ENCODE data around the gene ZSCAN21.

The ZSCAN21 gene

DNA sequence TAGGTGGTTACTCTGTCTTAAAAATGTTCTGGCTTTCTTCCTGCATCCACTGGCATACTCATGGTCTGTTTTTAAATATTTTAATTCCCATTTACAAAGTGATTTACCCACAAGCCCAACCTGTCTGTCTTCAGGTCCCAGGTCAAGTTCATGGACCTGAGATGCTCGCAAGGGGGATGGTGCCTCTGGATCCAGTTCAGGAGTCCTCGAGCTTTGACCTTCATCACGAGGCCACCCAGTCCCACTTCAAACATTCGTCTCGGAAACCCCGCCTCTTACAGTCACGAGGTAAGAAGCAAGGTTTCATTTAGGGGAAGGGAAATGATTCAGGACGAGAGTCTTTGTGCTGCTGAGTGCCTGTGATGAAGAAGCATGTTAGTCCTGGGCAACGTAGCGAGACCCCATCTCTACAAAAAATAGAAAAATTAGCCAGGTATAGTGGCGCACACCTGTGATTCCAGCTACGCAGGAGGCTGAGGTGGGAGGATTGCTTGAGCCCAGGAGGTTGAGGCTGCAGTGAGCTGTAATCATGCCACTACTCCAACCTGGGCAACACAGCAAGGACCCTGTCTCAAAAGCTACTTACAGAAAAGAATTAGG is 25.5 kb upstream of the ZSCAN21 start:
- H3K36me3 ChIP-seq (ENCODE audit: control insufficient read depth, insufficient read depth, low read length) = peaks cover 42% of the 10 kb centered on the region
- H3K9me3 ChIP-seq (ENCODE audit: control insufficient read depth, low read length) = no peaks in the 10 kb centered on the region
- no peak overlapping the region for H3K27ac ChIP-seq (ENCODE audit: insufficient read depth, low read length, poor library complexity, severe bottlenecking)
- H3K27me3 ChIP-seq (replicated peaks; ENCODE audit: control insufficient read depth, insufficient read depth, low read length, poor library complexity, severe bottlenecking) = no peaks in the 10 kb centered on the region
- no peak overlapping the region for H3K4me3 ChIP-seq (ENCODE audit: insufficient read depth, low read depth, low read length, poor library complexity, severe bottlenecking)
- no peak for DNase-seq
- no peaks in the 10 kb centered on the region for H3K4me1 ChIP-seq (ENCODE audit: control insufficient read depth, insufficient read depth, low read length, poor library complexity, severe bottlenecking)

- Histone ChIP-seq H3K27ac (ENCODE audit: insufficient read depth, low read length, poor library complexity, severe bottlenecking) (no peak overlapping the region), H3K4me1 (ENCODE audit: control insufficient read depth, insufficient read depth, low read length, poor library complexity, severe bottlenecking) (no peaks in the 10 kb centered on the region), H3K9me3 (ENCODE audit: control insufficient read depth, low read length) (no peaks in the 10 kb centered on the region), H3K36me3 (ENCODE audit: control insufficient read depth, insufficient read depth, low read length) (peaks cover 53% of the 10 kb centered on the region), H3K4me3 (ENCODE audit: insufficient read depth, low read depth, low read length, poor library complexity, severe bottlenecking) (no peak overlapping the region), H3K27me3 (replicated peaks; ENCODE audit: control insufficient read depth, insufficient read depth, low read length, poor library complexity, severe bottlenecking) (no peaks in the 10 kb centered on the region)
- no peak for DNase-seq
These were observed 22.4 kb upstream of the ZSCAN21 start for GRCh38 chr7:100027197-100027596.

- Histone ChIP-seq H3K36me3 (ENCODE audit: control insufficient read depth, insufficient read depth, low read length) (peaks cover 43% of the 10 kb centered on the region), H3K27me3 (replicated peaks; ENCODE audit: control insufficient read depth, insufficient read depth, low read length, poor library complexity, severe bottlenecking) (no peaks in the 10 kb centered on the region), H3K9me3 (ENCODE audit: control insufficient read depth, low read length) (no peaks in the 10 kb centered on the region), H3K4me3 (ENCODE audit: insufficient read depth, low read depth, low read length, poor library complexity, severe bottlenecking) (no peak overlapping the region), H3K4me1 (ENCODE audit: control insufficient read depth, insufficient read depth, low read length, poor library complexity, severe bottlenecking) (no peaks in the 10 kb centered on the region), H3K27ac (ENCODE audit: insufficient read depth, low read length, poor library complexity, severe bottlenecking) (no peak overlapping the region)
- DNase-seq = no peak
These were observed 20.0 kb upstream of the ZSCAN21 start for GRCh38 chr7:100029596-100029995.

GRCh38 chr7:100033526-100033925 is 16.0 kb upstream of the ZSCAN21 start:
- Histone ChIP-seq H3K4me1 (ENCODE audit: control insufficient read depth, insufficient read depth, low read length, poor library complexity, severe bottlenecking) (no peaks in the 10 kb centered on the region), H3K36me3 (ENCODE audit: control insufficient read depth, insufficient read depth, low read length) (peaks cover 36% of the 10 kb centered on the region), H3K27me3 (replicated peaks; ENCODE audit: control insufficient read depth, insufficient read depth, low read length, poor library complexity, severe bottlenecking) (no peaks in the 10 kb centered on the region), H3K9me3 (ENCODE audit: control insufficient read depth, low read length) (no peaks in the 10 kb centered on the region), H3K4me3 (ENCODE audit: insufficient read depth, low read depth, low read length, poor library complexity, severe bottlenecking) (no peak overlapping the region), H3K27ac (ENCODE audit: insufficient read depth, low read length, poor library complexity, severe bottlenecking) (no peak overlapping the region)
- no peak for DNase-seq

DNA sequence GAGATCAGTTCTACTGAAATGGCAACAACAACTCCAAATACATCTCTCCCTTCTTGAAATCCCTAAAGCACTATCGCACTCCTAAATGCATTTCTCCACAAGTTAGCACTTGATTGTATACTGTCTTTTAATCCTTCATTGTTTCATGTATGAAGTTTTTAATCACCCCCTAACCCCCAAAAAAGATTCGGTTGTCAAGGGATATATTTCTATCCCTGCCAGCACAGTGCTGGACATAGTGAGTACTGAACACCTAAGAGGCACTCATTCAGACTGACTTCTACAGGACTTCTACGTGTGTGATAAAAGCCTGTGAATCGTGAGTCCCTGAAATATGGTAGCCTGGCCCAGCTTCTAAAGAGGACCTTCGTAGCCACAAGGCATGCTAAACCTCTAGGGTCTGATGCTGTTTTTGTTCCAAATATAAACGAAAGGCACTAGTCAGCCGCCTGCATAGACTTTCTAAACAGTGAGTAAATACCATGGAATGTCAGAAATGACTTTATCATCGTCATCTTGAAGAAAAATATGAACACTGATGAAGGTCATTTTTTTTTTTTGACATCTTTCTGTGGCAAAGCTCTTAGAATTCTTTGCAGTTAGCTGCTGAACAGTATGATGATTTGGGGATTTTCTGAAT is 14.6 kb upstream of the ZSCAN21 start:
- no peaks in the 10 kb centered on the region for H3K9me3 ChIP-seq (ENCODE audit: control insufficient read depth, low read length)
- no peaks in the 10 kb centered on the region for H3K27me3 ChIP-seq (replicated peaks; ENCODE audit: control insufficient read depth, insufficient read depth, low read length, poor library complexity, severe bottlenecking)
- H3K36me3 ChIP-seq (ENCODE audit: control insufficient read depth, insufficient read depth, low read length) = peaks cover 27% of the 10 kb centered on the region
- H3K4me3 ChIP-seq (ENCODE audit: insufficient read depth, low read depth, low read length, poor library complexity, severe bottlenecking) = no peak overlapping the region
- H3K4me1 ChIP-seq (ENCODE audit: control insufficient read depth, insufficient read depth, low read length, poor library complexity, severe bottlenecking) = no peaks in the 10 kb centered on the region
- DNase-seq = no peak
- no peak overlapping the region for H3K27ac ChIP-seq (ENCODE audit: insufficient read depth, low read length, poor library complexity, severe bottlenecking)

GRCh38 chr7:100035876-100036275 is 13.7 kb upstream of the ZSCAN21 start:
- DNase-seq = no peak
- no peak overlapping the region for H3K27ac ChIP-seq (ENCODE audit: insufficient read depth, low read length, poor library complexity, severe bottlenecking)
- no peak overlapping the region for H3K4me3 ChIP-seq (ENCODE audit: insufficient read depth, low read depth, low read length, poor library complexity, severe bottlenecking)
- H3K4me1 ChIP-seq (ENCODE audit: control insufficient read depth, insufficient read depth, low read length, poor library complexity, severe bottlenecking) = no peaks in the 10 kb centered on the region
- H3K36me3 ChIP-seq (ENCODE audit: control insufficient read depth, insufficient read depth, low read length) = peaks cover 19% of the 10 kb centered on the region
- no peaks in the 10 kb centered on the region for H3K27me3 ChIP-seq (replicated peaks; ENCODE audit: control insufficient read depth, insufficient read depth, low read length, poor library complexity, severe bottlenecking)
- H3K9me3 ChIP-seq (ENCODE audit: control insufficient read depth, low read length) = no peaks in the 10 kb centered on the region

DNA sequence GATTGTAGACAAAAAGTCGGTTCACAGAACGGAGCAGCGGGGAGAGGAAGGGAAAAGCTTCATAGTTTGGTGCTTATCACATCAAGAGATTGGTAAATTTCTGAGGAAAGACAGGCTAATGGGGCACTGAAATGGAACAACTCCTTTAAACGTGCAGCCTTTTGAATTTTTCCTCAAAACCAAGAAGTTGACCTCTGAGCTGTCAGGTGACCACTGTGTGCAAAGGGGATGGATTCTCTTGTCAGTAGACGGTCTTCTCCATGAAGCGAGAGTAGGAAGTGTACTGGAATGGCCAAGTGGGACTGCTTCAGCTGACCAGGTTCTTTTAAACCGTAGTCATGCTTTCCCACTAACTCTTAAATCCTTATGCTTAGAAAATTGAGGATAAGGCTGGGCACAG is 11.2 kb upstream of the ZSCAN21 start:
- H3K4me3 ChIP-seq (ENCODE audit: insufficient read depth, low read depth, low read length, poor library complexity, severe bottlenecking) = no peak overlapping the region
- no peaks in the 10 kb centered on the region for H3K27me3 ChIP-seq (replicated peaks; ENCODE audit: control insufficient read depth, insufficient read depth, low read length, poor library complexity, severe bottlenecking)
- H3K27ac ChIP-seq (ENCODE audit: insufficient read depth, low read length, poor library complexity, severe bottlenecking) = no peak overlapping the region
- no peaks in the 10 kb centered on the region for H3K9me3 ChIP-seq (ENCODE audit: control insufficient read depth, low read length)
- H3K4me1 ChIP-seq (ENCODE audit: control insufficient read depth, insufficient read depth, low read length, poor library complexity, severe bottlenecking) = no peaks in the 10 kb centered on the region
- no peak for DNase-seq
- H3K36me3 ChIP-seq (ENCODE audit: control insufficient read depth, insufficient read depth, low read length) = peaks cover 14% of the 10 kb centered on the region

DNA sequence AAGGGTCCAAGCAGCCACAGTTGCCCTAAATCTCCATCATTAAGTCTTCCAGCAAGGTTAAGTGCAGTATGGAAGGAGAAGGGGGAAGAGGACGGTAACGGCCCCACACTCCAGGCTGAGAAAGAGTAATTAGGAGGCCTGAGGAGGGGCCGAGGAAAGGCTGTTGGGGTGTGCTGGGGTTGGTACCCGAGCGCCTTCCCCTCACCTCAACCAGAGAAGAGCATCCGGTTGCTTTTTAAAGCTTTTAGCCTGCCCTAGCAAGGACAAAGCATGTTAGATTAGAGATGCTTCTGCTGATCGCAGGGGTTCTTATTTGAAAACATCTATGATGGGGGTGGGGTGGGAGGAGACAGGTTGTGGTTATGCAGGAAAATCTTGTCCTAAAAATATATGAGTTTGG is 9.0 kb upstream of the ZSCAN21 start:
- Histone ChIP-seq H3K4me1 (ENCODE audit: control insufficient read depth, insufficient read depth, low read length, poor library complexity, severe bottlenecking) (no peaks in the 10 kb centered on the region), H3K4me3 (ENCODE audit: insufficient read depth, low read depth, low read length, poor library complexity, severe bottlenecking) (no peak overlapping the region), H3K9me3 (ENCODE audit: control insufficient read depth, low read length) (no peaks in the 10 kb centered on the region), H3K27me3 (replicated peaks; ENCODE audit: control insufficient read depth, insufficient read depth, low read length, poor library complexity, severe bottlenecking) (no peaks in the 10 kb centered on the region), H3K36me3 (ENCODE audit: control insufficient read depth, insufficient read depth, low read length) (peaks cover 3% of the 10 kb centered on the region), H3K27ac (ENCODE audit: insufficient read depth, low read length, poor library complexity, severe bottlenecking) (no peak overlapping the region)
- no peak for DNase-seq

- Histone ChIP-seq H3K27ac (ENCODE audit: insufficient read depth, low read length, poor library complexity, severe bottlenecking) (no peak overlapping the region), H3K4me3 (ENCODE audit: insufficient read depth, low read depth, low read length, poor library complexity, severe bottlenecking) (no peak overlapping the region), H3K9me3 (ENCODE audit: control insufficient read depth, low read length) (no peaks in the 10 kb centered on the region), H3K36me3 (ENCODE audit: control insufficient read depth, insufficient read depth, low read length) (no peaks in the 10 kb centered on the region), H3K4me1 (ENCODE audit: control insufficient read depth, insufficient read depth, low read length, poor library complexity, severe bottlenecking) (peaks cover 4% of the 10 kb centered on the region), H3K27me3 (replicated peaks; ENCODE audit: control insufficient read depth, insufficient read depth, low read length, poor library complexity, severe bottlenecking) (no peaks in the 10 kb centered on the region)
- no peak for DNase-seq
These were observed 4.9 kb upstream of the ZSCAN21 start for GRCh38 chr7:100044718-100045117.

DNA sequence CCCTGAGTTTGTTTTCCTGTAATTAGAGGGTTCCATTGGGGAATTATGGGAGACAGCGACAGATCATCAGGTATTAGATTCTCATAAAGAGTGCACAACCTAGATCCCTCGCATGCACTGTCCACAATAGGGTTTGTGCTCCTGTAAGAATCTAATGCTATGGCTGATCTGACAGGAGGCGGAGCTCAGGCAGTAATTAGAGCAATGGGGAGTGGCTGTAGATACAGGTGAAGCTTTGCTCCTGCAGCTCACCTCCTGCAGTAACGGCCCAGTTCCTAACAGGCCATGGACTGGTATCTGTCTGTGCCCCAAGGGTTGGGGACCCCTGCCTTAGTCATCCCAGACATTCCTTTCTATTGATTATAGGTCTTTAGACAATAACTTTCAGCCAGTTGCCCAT is 894 bp upstream of the ZSCAN21 start:
- no peak overlapping the region for H3K4me3 ChIP-seq (ENCODE audit: insufficient read depth, low read depth, low read length, poor library complexity, severe bottlenecking)
- no peak for DNase-seq
- no peaks in the 10 kb centered on the region for H3K27me3 ChIP-seq (replicated peaks; ENCODE audit: control insufficient read depth, insufficient read depth, low read length, poor library complexity, severe bottlenecking)
- no peaks in the 10 kb centered on the region for H3K9me3 ChIP-seq (ENCODE audit: control insufficient read depth, low read length)
- no peak overlapping the region for H3K27ac ChIP-seq (ENCODE audit: insufficient read depth, low read length, poor library complexity, severe bottlenecking)
- peaks cover 11% of the 10 kb centered on the region for H3K4me1 ChIP-seq (ENCODE audit: control insufficient read depth, insufficient read depth, low read length, poor library complexity, severe bottlenecking)
- H3K36me3 ChIP-seq (ENCODE audit: control insufficient read depth, insufficient read depth, low read length) = no peaks in the 10 kb centered on the region
